ENCODE data around the gene PCTP. TPM values are rescaled to one million over a fixed set of nuclear protein-coding genes. Genes with fewer than 3 reads are reported as not detected.

Gene PCTP
- total RNA-seq, 6 donors from 2014 or later = 13.6 to 28.3 (median 21.9) TPM

- DNase-seq (no peak), ATAC-seq (ENCODE audit: low FRiP score in 2 of 2) (no peak)
- Histone ChIP-seq H3K9me3 (no peaks in the 10 kb centered on the region), H3K4me1 (peaks cover 2 to 9% (median 3%) of the 10 kb centered on the region in 4 donors), H3K27ac (no peak overlapping the region), H3K36me3 (peaks cover 7 to 79% (median 46%) of the 10 kb centered on the region in 4 donors), H3K4me3 (no peak overlapping the region), H3K27me3 (no peaks in the 10 kb centered on the region)
- TF ChIP-seq, protein P1, sequence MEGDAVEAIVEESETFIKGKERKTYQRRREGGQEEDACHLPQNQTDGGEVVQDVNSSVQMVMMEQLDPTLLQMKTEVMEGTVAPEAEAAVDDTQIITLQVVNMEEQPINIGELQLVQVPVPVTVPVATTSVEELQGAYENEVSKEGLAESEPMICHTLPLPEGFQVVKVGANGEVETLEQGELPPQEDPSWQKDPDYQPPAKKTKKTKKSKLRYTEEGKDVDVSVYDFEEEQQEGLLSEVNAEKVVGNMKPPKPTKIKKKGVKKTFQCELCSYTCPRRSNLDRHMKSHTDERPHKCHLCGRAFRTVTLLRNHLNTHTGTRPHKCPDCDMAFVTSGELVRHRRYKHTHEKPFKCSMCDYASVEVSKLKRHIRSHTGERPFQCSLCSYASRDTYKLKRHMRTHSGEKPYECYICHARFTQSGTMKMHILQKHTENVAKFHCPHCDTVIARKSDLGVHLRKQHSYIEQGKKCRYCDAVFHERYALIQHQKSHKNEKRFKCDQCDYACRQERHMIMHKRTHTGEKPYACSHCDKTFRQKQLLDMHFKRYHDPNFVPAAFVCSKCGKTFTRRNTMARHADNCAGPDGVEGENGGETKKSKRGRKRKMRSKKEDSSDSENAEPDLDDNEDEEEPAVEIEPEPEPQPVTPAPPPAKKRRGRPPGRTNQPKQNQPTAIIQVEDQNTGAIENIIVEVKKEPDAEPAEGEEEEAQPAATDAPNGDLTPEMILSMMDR (IDR thresholded peaks at IDR 0.05) = no peak
- no peak for TF ChIP-seq POLR2A (IDR thresholded peaks at IDR 0.05)
- TF ChIP-seq POLR2AphosphoS5 (IDR thresholded peaks at IDR 0.05) = no peak
- TF ChIP-seq EP300 (IDR thresholded peaks at IDR 0.05) = no peak
- 86 to 93% methylated on average over 7 of the region's 7 CpGs for WGBS, 2 donors
Observed at GRCh38 chr17:55774846-55775271, 24.0 kb downstream of the PCTP start.

- WGBS, 2 donors = 83 to 86% methylated on average over 8 of the region's 8 CpGs
- no peak overlapping the region for H3K4me3 ChIP-seq
- H3K9me3 ChIP-seq = no peaks in the 10 kb centered on the region
- TF ChIP-seq, protein P1 (IDR thresholded peaks at IDR 0.05) = no peak
- no peak for DNase-seq
- no peaks in the 10 kb centered on the region for H3K27me3 ChIP-seq
- no peak overlapping the region for H3K27ac ChIP-seq
- peaks cover 0 to 2% (median 0%) of the 10 kb centered on the region in 4 donors for H3K4me1 ChIP-seq
- ATAC-seq (ENCODE audit: low FRiP score in 2 of 2) = no peak
- H3K36me3 ChIP-seq = peaks cover 3 to 71% (median 42%) of the 10 kb centered on the region in 4 donors
Observed at GRCh38 chr17:55776271-55776670, 25.4 kb downstream of the PCTP start.

GRCh38 chr17:55777471-55777971 is 26.7 kb downstream of the PCTP start:
- Histone ChIP-seq H3K4me1 (peaks cover 0 to 2% (median 0%) of the 10 kb centered on the region in 4 donors), H3K27me3 (no peaks in the 10 kb centered on the region), H3K36me3 (peaks cover 2 to 59% (median 35%) of the 10 kb centered on the region in 4 donors), H3K4me3 (no peak overlapping the region), H3K27ac (no peak overlapping the region), H3K9me3 (no peaks in the 10 kb centered on the region)
- ATAC-seq (ENCODE audit: low FRiP score in 2 of 2) (no peak), DNase-seq (no peak)
- WGBS, 2 donors = 76 to 81% methylated on average over 2 of the region's 2 CpGs
- no peak for TF ChIP-seq POLR2AphosphoS5 (IDR thresholded peaks at IDR 0.05)
- no peak for TF ChIP-seq POLR2A (IDR thresholded peaks at IDR 0.05)
- TF ChIP-seq, protein P1 (IDR thresholded peaks at IDR 0.05) = no peak

DNA sequence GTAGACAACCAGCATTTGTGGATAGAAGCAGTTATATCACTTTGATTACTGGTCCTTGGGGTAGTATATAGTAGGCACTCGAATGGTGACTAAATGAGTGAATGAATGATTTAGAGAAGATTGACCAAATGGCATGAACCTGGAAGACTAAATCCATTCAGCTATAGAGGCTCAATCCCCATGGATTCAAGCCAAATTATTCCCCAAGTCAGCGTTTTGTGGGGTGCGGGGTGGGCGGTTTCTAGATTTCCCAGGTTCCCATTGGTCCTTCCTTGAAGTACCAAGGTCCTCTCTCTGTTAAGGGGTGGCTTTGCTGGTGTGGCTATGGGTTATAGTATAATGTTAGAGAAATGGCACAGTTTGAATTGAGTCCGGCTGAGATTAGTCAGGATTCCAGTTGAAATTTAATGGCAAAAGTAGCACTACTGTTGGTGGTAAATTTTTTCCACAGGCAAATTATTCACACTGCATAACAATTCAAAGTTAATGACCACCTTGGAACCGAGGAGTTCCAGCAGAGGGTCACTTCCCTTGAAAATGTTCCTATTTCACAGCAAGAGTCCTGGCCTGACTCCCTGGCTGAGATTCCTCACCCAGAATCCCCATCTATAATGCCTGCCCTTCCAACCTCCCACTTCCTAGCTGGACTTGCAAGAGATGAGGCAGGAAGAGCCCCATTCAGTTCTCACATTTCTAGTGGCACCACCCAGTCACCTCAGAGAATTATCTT is 27.7 kb downstream of the PCTP start:
- no peak for DNase-seq
- Histone ChIP-seq H3K27me3 (no peaks in the 10 kb centered on the region), H3K27ac (no peak overlapping the region), H3K9me3 (no peaks in the 10 kb centered on the region), H3K36me3 (peaks cover 1 to 48% (median 29%) of the 10 kb centered on the region in 4 donors), H3K4me1 (peaks cover 0 to 4% (median 1%) of the 10 kb centered on the region in 4 donors), H3K4me3 (no peak overlapping the region)
- no peak for ATAC-seq (ENCODE audit: low FRiP score in 2 of 2)
- TF ChIP-seq POLR2AphosphoS5 (IDR thresholded peaks at IDR 0.05) = no peak
- TF ChIP-seq EP300 (IDR thresholded peaks at IDR 0.05) = no peak
- TF ChIP-seq, protein P1 (IDR thresholded peaks at IDR 0.05) = no peak
- no peak for TF ChIP-seq POLR2A (IDR thresholded peaks at IDR 0.05)
- 86 to 94% methylated on average over 6 of the region's 6 CpGs for WGBS, 2 donors

Data from upper lobe of left lung (tissue), 6 donors.